OCI-LY3 (cell line): ENCODE data around the gene SEC23B.

Experiments
- H2AFZ ChIP-seq: fragments of 200-600, 300-600 bp; shearing (Covaris generic); 2 replicates; pipeline ENCODE4 v1.6.0; 2014; ENCODE audit warnings: antibody characterized with exemption, low read depth, low read length
- H3K27ac ChIP-seq: fragments of 200-600, 300-600 bp; sonication (generic); 2 replicates; pipeline ENCODE4 v1.5.1; 2014; ENCODE audit warnings: mild to moderate bottlenecking, low read length, moderate library complexity, mixed read lengths
- H3K27me3 ChIP-seq: fragments of 200-600, 300-600 bp; sonication (generic); 2 replicates; pipeline ENCODE4 v1.6.1; 2014; ENCODE audit warnings: low read depth, low read length, mixed read lengths
- H3K36me3 ChIP-seq: fragments of 200-600, 300-600 bp; sonication (generic); replicated peaks from 2 replicates; pipeline ENCODE3; 2014; ENCODE audit warnings: low read depth, low read length, mixed read lengths
- H3K4me1 ChIP-seq: fragments of 300-600, 200-600 bp; sonication (generic); 2 replicates; pipeline ENCODE4 v1.6.1; 2014; ENCODE audit warnings: low read length, mixed read lengths
- H3K4me2 ChIP-seq: fragments of 200-600, 300-600 bp; sonication (generic); 2 replicates; pipeline ENCODE4 v1.6.1; 2014; ENCODE audit warnings: low read length, mixed read lengths
- H3K4me3 ChIP-seq: fragments of 300-600, 200-600 bp; sonication (generic); 2 replicates; pipeline ENCODE4 v1.5.1; 2014; ENCODE audit warnings: antibody characterized with exemption, mild to moderate bottlenecking, low read length, moderate library complexity
- H3K79me2 ChIP-seq: fragments of 300-600, 200-600 bp; shearing (Covaris generic); 2 replicates; pipeline ENCODE4 v1.6.1; 2014; ENCODE audit warnings: mild to moderate bottlenecking, low read length, mixed read lengths
- H3K9ac ChIP-seq: fragments of 300-600, 200-600 bp; shearing (Covaris generic); 2 replicates; pipeline ENCODE4 v1.6.0; 2014; ENCODE audit warnings: mild to moderate bottlenecking, low read length, moderate library complexity
- H3K9me3 ChIP-seq: fragments of 200-600, 300-600 bp; shearing (Covaris generic); 2 replicates; pipeline ENCODE4 v1.6.1; 2014; ENCODE audit warnings: low read length, mixed read lengths; ENCODE audit not compliant: insufficient read depth
- H4K20me1 ChIP-seq: fragments of 200-600, 300-600 bp; sonication (generic); 2 replicates; pipeline ENCODE4 v1.6.1; 2016; ENCODE audit warnings: low read length, mixed read lengths; ENCODE audit not compliant: insufficient read depth
- EZH2phosphoT487 ChIP-seq: fragments of 200-600 bp; shearing (Covaris generic); IDR thresholded peaks from 2 replicates; pipeline ENCODE4 v1.6.1; 2018; ENCODE audit warnings: antibody characterized with exemption, mixed run types, low read depth
- TF ChIP-seq, protein P1 (sequence below): fragments of 200-600, 300-600 bp; sonication (generic); IDR thresholded peaks from 2 replicates; pipeline ENCODE4 v1.5.1; 2014; ENCODE audit warnings: antibody characterized with exemption, low read length, low read depth

Gene SEC23B

DNA sequence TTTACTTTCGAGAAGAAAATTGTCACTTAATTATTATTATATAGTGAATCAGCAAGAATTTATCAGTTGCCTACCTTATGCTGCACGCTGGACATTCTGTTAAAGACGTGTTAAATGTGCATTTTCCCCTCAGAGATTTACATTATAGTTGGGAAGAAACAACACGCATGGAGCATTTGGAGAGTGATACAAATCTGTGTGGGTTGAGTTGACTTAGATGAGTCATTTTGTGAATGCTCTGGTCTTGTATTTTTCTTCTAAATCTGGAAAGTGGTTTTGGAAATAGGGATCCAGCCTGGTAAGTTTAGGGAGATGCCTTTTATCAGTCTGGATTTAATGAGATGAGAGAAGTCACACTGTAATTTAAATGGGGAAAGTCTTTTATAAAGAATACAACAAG is 35.5 kb downstream of the SEC23B start:
- H3K4me3 ChIP-seq: no peak overlapping the region
- no peak overlapping the region for H3K9ac ChIP-seq
- no peaks in the 10 kb centered on the region for H3K4me1 ChIP-seq
- no peak overlapping the region for H2AFZ ChIP-seq
- H3K36me3 ChIP-seq: peaks cover 61% of the 10 kb centered on the region
- no peaks in the 10 kb centered on the region for H3K79me2 ChIP-seq
- H3K27ac ChIP-seq: no peak overlapping the region
- H4K20me1 ChIP-seq: no peaks in the 10 kb centered on the region
- no peaks in the 10 kb centered on the region for H3K9me3 ChIP-seq
- TF ChIP-seq, protein P1, sequence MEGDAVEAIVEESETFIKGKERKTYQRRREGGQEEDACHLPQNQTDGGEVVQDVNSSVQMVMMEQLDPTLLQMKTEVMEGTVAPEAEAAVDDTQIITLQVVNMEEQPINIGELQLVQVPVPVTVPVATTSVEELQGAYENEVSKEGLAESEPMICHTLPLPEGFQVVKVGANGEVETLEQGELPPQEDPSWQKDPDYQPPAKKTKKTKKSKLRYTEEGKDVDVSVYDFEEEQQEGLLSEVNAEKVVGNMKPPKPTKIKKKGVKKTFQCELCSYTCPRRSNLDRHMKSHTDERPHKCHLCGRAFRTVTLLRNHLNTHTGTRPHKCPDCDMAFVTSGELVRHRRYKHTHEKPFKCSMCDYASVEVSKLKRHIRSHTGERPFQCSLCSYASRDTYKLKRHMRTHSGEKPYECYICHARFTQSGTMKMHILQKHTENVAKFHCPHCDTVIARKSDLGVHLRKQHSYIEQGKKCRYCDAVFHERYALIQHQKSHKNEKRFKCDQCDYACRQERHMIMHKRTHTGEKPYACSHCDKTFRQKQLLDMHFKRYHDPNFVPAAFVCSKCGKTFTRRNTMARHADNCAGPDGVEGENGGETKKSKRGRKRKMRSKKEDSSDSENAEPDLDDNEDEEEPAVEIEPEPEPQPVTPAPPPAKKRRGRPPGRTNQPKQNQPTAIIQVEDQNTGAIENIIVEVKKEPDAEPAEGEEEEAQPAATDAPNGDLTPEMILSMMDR: no peak
- TF ChIP-seq EZH2phosphoT487: no peak
- H3K4me2 ChIP-seq: no peak overlapping the region
- no peaks in the 10 kb centered on the region for H3K27me3 ChIP-seq

DNA sequence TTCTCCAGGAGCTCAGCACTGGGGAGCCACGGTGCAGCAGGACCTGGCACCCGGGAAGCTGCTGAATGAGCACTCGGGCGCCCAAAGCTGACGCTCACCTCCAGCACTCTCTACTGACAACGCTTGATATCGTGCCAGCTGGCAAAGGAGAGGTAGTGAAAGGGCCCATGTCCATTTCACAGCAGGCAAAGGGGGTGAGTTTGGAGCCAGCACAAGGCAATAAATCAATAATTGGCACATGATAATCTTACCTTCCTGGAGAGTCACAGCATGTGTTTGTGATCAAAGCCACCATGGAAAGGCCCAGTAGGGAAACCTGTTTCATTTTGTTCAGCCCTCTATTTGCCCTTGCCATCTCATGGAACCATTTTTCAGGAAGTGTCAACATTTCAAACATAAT is 36.2 kb downstream of the SEC23B start:
- H3K36me3 ChIP-seq: peaks cover 61% of the 10 kb centered on the region

DNA sequence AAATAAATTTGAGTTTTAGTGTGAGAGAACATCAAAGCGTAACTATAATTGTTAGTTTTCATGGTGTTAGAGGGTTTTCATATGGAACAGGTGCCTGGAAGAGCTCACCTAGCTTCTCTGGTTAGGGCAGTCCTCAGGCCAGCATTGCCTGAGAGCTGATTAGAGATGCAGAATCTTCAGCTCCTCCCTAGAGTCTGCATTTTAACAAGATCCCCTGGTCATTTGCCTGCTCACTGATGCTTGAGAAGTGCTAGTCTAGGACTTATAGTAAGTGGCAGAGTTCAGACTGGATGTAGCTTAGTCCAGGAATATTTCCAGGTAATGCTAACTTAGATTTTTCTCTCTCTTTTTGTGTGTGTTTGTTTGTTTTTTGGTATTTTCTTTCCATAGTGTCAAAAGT is 37.8 kb downstream of the SEC23B start:
- no peaks in the 10 kb centered on the region for H3K4me1 ChIP-seq
- no peaks in the 10 kb centered on the region for H3K79me2 ChIP-seq
- no peaks in the 10 kb centered on the region for H3K27me3 ChIP-seq
- H3K9me3 ChIP-seq: no peaks in the 10 kb centered on the region
- no peak overlapping the region for H3K27ac ChIP-seq
- no peaks in the 10 kb centered on the region for H4K20me1 ChIP-seq
- no peak overlapping the region for H3K4me3 ChIP-seq
- H2AFZ ChIP-seq: no peak overlapping the region
- H3K36me3 ChIP-seq: peaks cover 61% of the 10 kb centered on the region
- H3K9ac ChIP-seq: no peak overlapping the region
- TF ChIP-seq, protein P1: no peak
- no peak for TF ChIP-seq EZH2phosphoT487
- H3K4me2 ChIP-seq: no peak overlapping the region

More for the DNA sequence above, 36.2 kb downstream of the SEC23B start:
- Histone ChIP-seq H4K20me1 (no peaks in the 10 kb centered on the region), H3K4me1 (no peaks in the 10 kb centered on the region), H3K9me3 (no peaks in the 10 kb centered on the region), H3K27me3 (no peaks in the 10 kb centered on the region), H3K9ac (no peak overlapping the region), H3K4me2 (no peak overlapping the region), H2AFZ (no peak overlapping the region), H3K27ac (no peak overlapping the region), H3K79me2 (no peaks in the 10 kb centered on the region), H3K4me3 (no peak overlapping the region)
- TF ChIP-seq, protein P1: no peak
- no peak for TF ChIP-seq EZH2phosphoT487

DNA sequence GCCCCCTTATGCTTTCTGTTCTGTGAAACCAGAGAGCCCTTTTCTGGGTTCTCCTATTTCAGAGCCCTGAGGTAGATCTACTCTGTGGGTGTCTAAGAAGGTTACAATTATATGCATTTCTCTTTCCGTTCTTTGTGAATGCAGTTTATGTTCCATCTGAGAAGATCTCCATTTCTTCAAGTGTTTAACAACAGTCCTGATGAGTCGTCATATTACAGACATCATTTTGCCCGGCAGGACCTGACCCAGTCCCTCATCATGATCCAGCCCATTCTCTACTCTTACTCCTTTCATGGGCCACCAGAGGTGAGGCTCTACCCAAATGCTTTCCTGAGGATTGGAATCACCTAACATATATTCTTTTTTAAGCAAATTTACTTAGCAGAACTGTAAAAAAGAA is 40.7 kb downstream of the SEC23B start:
- H3K4me1 ChIP-seq: no peaks in the 10 kb centered on the region
- H3K79me2 ChIP-seq: no peaks in the 10 kb centered on the region
- H3K27me3 ChIP-seq: no peaks in the 10 kb centered on the region
- peaks cover 55% of the 10 kb centered on the region for H3K36me3 ChIP-seq
- TF ChIP-seq, protein P1: no peak
- no peak for TF ChIP-seq EZH2phosphoT487
- no peak overlapping the region for H3K4me2 ChIP-seq
- H3K9ac ChIP-seq: no peak overlapping the region
- H2AFZ ChIP-seq: no peak overlapping the region
- no peak overlapping the region for H3K27ac ChIP-seq
- H3K4me3 ChIP-seq: no peak overlapping the region
- H3K9me3 ChIP-seq: no peaks in the 10 kb centered on the region
- no peaks in the 10 kb centered on the region for H4K20me1 ChIP-seq
